ENCODE results near the gene OSTM1.

DNA sequence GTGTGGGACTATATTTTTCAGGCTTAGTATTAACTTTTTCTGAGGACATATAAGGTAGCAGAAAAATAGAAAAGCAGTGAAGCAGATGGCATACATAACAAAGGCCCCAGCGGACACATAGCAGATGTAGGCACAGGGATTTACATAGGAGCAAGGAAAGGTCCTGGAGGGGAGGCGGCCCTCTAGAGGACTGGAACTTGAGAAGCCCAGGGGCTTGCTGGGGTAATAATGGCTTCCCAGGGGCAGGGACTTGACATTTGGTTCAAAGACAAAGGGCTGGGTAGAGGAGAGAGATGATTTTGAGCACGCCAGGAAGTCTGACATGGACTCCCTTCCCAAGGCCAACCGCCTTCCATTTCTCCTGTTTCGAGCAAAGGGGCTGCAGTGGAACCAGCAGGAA is 31.7 kb upstream of the OSTM1 start:
- TF ChIP-seq CTCF (IDR thresholded peaks at IDR 0.05) (no peak), POLR2A (IDR thresholded peaks at IDR 0.05) (no peak)

All from prostate gland (tissue), 2 donors.